Measurements from ENCODE around the gene MAD2L1BP.
A peak's percentile ranks its signal among the peaks of the same experiment; 100 is the strongest.

Gene MAD2L1BP

DNA sequence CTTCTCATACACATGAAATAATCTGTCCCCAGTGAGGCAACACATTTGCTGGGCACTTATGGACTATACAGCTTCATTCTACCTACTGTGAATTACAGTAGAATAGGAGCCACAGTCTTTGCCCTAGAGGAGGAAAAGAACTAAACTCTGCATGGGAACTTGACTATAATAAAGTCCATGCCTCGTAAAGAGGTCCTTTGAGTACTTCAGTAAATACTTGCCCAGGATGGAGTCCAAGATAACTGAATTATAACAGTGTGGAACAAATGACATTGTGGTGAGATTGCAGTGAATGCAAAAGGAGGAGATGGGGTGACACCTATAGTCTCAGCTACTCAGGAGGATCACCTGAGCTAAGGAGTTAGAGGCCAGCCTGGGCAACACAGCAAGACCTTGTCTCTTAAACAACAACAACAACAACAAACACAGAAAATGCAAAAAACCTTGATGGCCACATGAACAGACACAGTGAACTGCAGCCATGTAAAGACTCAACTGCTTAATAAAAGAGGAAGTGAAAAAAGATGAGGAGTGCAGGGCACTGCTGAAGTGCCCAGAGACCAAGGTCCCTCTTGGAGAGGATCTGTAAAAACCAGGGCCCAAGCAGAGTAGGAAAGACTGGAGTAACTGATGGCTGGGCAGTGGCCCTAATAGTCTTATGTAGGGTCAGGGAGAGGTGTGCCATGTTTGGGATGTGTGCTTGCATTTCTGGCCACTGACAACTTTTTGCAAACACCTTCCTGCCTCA, 48.2 kb downstream of the MAD2L1BP start:
- no peak for DNase-seq (ENCODE audit: low read depth)

DNA sequence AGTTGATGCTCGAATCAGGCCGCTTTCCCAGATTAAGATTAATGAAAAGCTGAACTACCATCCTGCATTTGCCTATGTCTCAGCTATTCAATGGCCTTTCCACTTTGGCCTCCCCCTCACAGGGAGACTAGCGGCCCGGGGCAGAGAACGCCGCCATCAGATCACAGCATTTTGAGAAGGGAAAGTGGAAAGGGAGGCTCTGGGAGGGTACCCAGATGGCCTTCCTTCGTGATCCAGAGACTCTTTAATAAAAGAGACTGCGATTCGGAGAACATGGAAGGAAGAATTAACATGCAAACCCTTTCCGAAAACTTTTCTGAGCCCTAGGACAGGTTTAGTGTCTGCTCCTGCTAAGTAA, 51.4 kb downstream of the MAD2L1BP start:
- no peak for DNase-seq (ENCODE audit: low read depth)

DNA sequence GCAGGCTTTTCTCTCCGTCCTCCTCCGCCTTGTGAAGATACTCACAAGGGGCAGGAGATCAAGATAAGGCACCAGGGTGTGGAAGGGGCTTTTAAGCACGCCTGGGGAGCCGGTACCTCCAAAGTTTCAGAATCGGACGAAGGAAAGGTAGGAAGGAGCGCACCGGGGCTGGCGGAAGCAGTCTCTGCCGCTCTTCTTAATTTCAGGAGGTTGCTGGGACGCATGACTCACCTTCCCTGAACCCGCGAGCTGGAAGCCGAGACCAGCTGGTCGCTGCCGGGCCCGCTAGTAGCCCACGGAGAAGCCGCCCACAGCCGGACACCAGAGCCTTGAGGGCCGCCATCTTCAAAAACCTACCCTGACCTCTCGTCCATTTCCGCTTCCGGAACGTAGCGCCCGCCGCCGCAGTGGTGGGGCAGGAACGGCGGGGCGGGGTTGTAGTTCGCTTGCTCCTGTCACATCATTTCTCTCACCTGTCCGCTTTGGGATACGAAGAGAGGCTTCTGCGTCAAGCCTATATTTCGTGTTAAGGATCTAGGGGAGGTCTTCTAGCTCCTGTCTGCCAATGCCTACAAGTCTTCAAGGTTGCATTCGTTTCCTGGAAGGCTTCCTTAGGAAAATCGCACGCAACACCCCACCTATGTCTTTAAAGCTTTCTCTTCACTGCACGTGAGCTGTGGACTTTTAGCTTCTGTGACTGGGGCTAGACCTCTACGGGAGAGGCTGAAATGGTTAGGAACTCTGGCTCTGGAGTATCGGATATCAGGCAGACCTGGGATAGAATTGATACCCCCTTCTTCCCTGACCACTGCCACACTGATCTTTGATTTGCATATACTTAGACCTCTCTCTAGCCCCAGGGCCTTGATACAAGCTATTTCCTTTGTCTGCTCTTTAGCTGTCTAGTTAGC, 52.1 kb downstream of the MAD2L1BP start, which contains the start of gene MRPS18A:
MRPS18A (minus strand) TSS at position 355 of the 911 bp plus-strand sequence; CDS start at position 343, 12 bp downstream.
- DNase-seq (ENCODE audit: low read depth), result peak; percentile 61

DNA sequence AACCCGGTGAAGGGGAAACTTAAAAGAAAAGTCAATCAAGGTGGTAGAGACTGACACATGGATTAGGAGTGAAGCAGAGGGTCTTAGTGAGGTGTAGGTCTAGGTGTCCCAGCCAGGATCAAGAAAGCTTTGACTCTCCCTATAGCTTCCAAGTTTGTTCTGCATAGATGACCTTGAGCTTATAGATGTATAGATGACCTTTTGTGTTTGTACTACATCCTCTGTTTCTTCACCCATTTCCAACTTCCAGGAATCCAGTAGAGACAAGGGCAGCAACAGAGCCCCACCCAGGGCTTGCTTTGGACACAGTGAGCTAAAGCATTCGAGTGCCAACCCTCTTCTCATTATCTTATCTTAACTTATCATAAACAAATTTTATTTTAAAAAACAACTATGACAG, 53.8 kb downstream of the MAD2L1BP start:
- DNase-seq (ENCODE audit: low read depth), result no peak
